Panc1 (cell line): ENCODE data around the gene KMT2C. TPM values are rescaled to one million over a fixed set of nuclear protein-coding genes. Genes with fewer than 3 reads are reported as not detected.

Source experiments
- ATAC-seq: fragments of 200-7000 bp; cut with Tn5 transposase; 2 replicates; pipeline ENCODE4 v1.9.1; 2020; ENCODE audit warnings: mild to moderate bottlenecking, moderate library complexity
- BruUV-seq: library from RNA; stranded (reverse); fragments of 400-500 nt; replicated peaks from 2 replicates; lab custom pipeline; 2021; lab: Mats Ljungman, UMichigan
- CTCF ChIA-PET: fragments of 300-600 bp; sonication (Branson Sonifier 250); formaldehyde crosslinking; loops from one replicate; lab custom pipeline; 2022; ENCODE audit warnings: antibody characterized with exemption; lab: Charles Lee
- POLR2A ChIA-PET: fragments of 300-600 bp; sonication (Branson Sonifier 250); formaldehyde crosslinking; loops from one replicate; lab custom pipeline; 2022; ENCODE audit warnings: antibody characterized with exemption; lab: Charles Lee
- DNase-seq: peaks from one replicate; pipeline ENCODE4 v3.0.0-alpha.2; 2010; ENCODE audit warnings: low read depth, low spot score
- H3K27ac ChIP-seq: 2 replicates; pipeline ENCODE4 v1.5.1; 2011; ENCODE audit warnings: mild to moderate bottlenecking, low read length, inconsistent platforms
- H3K27me3 ChIP-seq: fragments of 200-500 bp; sonication (Bioruptor generic); 2 replicates; pipeline ENCODE4 v1.6.0; 2014; ENCODE audit warnings: low read length, inconsistent platforms; ENCODE audit not compliant: control insufficient read depth, insufficient read depth
- H3K36me3 ChIP-seq: fragments of 200-500 bp; sonication (Bioruptor generic); 2 replicates; pipeline ENCODE4 v1.5.1; 2014; ENCODE audit warnings: inconsistent platforms, mild to moderate bottlenecking, low read length, moderate library complexity; ENCODE audit not compliant: control insufficient read depth, insufficient read depth
- H3K4me1 ChIP-seq: 2 replicates; pipeline ENCODE4 v1.5.1; 2011; ENCODE audit warnings: inconsistent platforms, mild to moderate bottlenecking, low read length, moderate library complexity; ENCODE audit not compliant: control insufficient read depth, insufficient read depth
- H3K4me3 ChIP-seq, 2 experiments: 2 replicates each; pipeline ENCODE4 v1.5.1; 2011 to 2012; ENCODE audit warnings: low read depth in 2 of 2, low read length in 2 of 2, mild to moderate bottlenecking in 2 of 2, inconsistent platforms in 1 of 2, moderate library complexity in 1 of 2
- H3K9me3 ChIP-seq: fragments of 200-500 bp; sonication (Bioruptor generic); 2 replicates; pipeline ENCODE4 v1.5.1; 2014; ENCODE audit warnings: low read depth, mild to moderate bottlenecking, inconsistent platforms, low read length, moderate library complexity; ENCODE audit not compliant: control insufficient read depth, insufficient read depth
- CTCF ChIP-seq: fragments of 450-650 bp; IDR thresholded peaks from 2 replicates; pipeline ENCODE4 v1.5.1; 2017; ENCODE audit warnings: mild to moderate bottlenecking
- POLR2AphosphoS5 ChIP-seq: IDR thresholded peaks from 2 replicates; pipeline ENCODE4 v1.6.1; 2012; ENCODE audit warnings: mild to moderate bottlenecking, low read depth, low read length, moderate library complexity
- REST ChIP-seq, 2 experiments: IDR thresholded peaks; 2 replicates each; pipeline ENCODE4 v1.6.1; 2011 to 2012; ENCODE audit warnings: low read depth in 2 of 2, control low read depth in 1 of 2, low read length in 1 of 2, mild to moderate bottlenecking in 1 of 2, moderate library complexity in 1 of 2; ENCODE audit not compliant: insufficient read depth in 1 of 2
- SIN3A ChIP-seq: IDR thresholded peaks from 2 replicates; pipeline ENCODE4 v1.6.1; 2012; ENCODE audit warnings: low read depth, mild to moderate bottlenecking, low read length, moderate library complexity, borderline replicate concordance; ENCODE audit not compliant: insufficient read depth
- TCF7L2 ChIP-seq: IDR thresholded peaks from 2 replicates; pipeline ENCODE4 v1.6.1; 2011; ENCODE audit warnings: mild to moderate bottlenecking, low read depth, low read length, inconsistent platforms
- in situ Hi-C: cut with HindIII; loops from 2 replicates; pipeline ENCODE4 v1.10.0; 2016; ENCODE audit warnings: low sequenced_read_pairs, low pct_unique_long_range_greater_than_20kb
- intact Hi-C: fragments of 100-400 bp; cut with micrococcal nuclease; formaldehyde crosslinking; loops from one replicate; pipeline ENCODE4 v1.10.0; 2022; ENCODE audit not compliant: unreplicated experiment
- total RNA-seq: library from RNA; stranded (reverse); gene quantifications from one replicate; pipeline ENCODE4 v1.2.1, GENCODE V29; 2021; ENCODE audit not compliant: unreplicated experiment

Gene KMT2C
- total RNA-seq, 1 experiment from 2014 or later: 42.5 TPM

- Histone ChIP-seq H3K9me3 (no peaks in the 10 kb centered on the region), H3K4me1 (peaks cover 7% of the 10 kb centered on the region; the same call in 1 of the 2 replicates), H3K4me3 (peak overlapping the region; percentile 75 to 78), H3K27me3 (no peaks in the 10 kb centered on the region), H3K36me3 (no peaks in the 10 kb centered on the region; the same call in 1 of the 2 replicates), H3K27ac (peak overlapping the region; percentile 86)
- ChIA-PET POLR2A (interaction anchor here (0.6 kb wide), 1 partner anchor 356 kb away, joined by 6 read pairs; no protein-coding TSS in a partner anchor), CTCF (no interaction called here)
- peak; percentile 32 for ATAC-seq
- in situ Hi-C loops: no loop called here
- intact Hi-C loops: no loop called here
- BruUV-seq: no TSS peak
- no peak for DNase-seq
- no peak for TF ChIP-seq SIN3A
- TF ChIP-seq POLR2AphosphoS5: no peak; the same call in 1 of the 2 replicates
- TF ChIP-seq CTCF: no peak
- no peak for TF ChIP-seq REST (IDR thresholded peaks at IDR 0.05; ENCODE audit: insufficient read depth in 1 of 2, low read depth in 2 of 2, low read length in 1 of 2)
- TF ChIP-seq TCF7L2: no peak
Measured at GRCh38 chr7:152462995-152463708, 27.3 kb upstream of the KMT2C start.

GRCh38 chr7:152459724-152460251 is 24.0 kb upstream of the KMT2C start:
- in situ Hi-C loops (no loop called here), intact Hi-C loops (no loop called here)
- DNase-seq: no peak
- POLR2A ChIA-PET: interaction anchor here (0.6 kb wide), 1 partner anchor 146 kb away, joined by 11 read pairs; no protein-coding TSS in a partner anchor
- no peak overlapping the region for H3K27ac ChIP-seq
- TF ChIP-seq TCF7L2: no peak
- no peak for TF ChIP-seq REST (IDR thresholded peaks at IDR 0.05; ENCODE audit: insufficient read depth in 1 of 2, low read depth in 2 of 2, low read length in 1 of 2)
- TF ChIP-seq SIN3A: no peak
- no peak for TF ChIP-seq POLR2AphosphoS5
- TF ChIP-seq CTCF: no peak
- ATAC-seq: no peak
- H3K9me3 ChIP-seq: no peaks in the 10 kb centered on the region
- peaks cover 7% of the 10 kb centered on the region; the same call in 1 of the 2 replicates for H3K4me1 ChIP-seq
- no peaks in the 10 kb centered on the region; the same call in 1 of the 2 replicates for H3K36me3 ChIP-seq
- no peak overlapping the region for H3K4me3 ChIP-seq
- no TSS peak for BruUV-seq
- CTCF ChIA-PET: no interaction called here
- no peaks in the 10 kb centered on the region for H3K27me3 ChIP-seq
